Kidney capillary endothelial cell (primary cell): ENCODE results near the gene MYRF.

ENCODE experiments used
- DNase-seq: peaks from one replicate; pipeline ENCODE4 v3.0.0-alpha.2; 2018; ENCODE audit warnings: low spot score

MYRF gene

DNA sequence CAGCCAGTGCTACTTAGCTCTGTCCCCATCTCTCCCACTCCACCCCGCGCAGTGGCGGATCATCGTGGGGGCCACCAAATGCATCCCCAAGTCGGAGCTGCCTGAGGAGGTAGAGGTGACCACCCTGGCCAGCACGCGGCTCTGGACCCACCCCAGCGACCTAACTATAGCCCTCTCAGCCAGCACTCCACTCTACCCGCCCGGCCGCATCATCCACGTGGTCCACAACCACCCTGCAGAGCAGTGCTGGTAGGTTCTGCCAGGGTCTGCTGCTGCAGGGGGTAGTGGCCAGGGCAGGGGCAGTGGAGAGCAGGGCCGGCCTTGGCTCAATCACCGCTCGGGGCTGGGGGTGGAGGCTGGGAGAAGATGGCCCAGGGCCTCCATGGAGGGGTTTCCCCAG, 13.0 kb upstream of the MYRF start:
- DNase-seq: no peak

DNA sequence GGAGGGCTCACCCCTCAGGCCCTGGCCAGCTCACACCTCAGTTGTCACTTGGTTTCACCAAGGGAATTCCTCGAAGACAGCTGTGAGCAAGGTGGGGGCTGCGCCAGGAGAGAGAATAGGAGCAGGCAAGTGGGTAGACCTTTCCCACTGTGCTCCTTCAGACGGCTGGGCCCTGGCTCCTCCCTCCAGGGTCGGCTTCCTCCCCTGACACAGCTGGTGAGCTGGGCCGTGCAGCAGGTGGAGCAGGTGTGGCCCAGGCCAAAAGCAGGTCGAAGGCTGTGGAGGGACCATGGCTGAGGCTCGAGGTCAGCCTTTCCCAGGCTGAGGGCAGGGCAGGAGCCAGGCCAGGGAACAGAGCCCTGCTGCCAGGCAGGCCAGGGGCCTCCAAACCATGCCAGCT, 12.5 kb upstream of the MYRF start:
- DNase-seq: no peak

DNA sequence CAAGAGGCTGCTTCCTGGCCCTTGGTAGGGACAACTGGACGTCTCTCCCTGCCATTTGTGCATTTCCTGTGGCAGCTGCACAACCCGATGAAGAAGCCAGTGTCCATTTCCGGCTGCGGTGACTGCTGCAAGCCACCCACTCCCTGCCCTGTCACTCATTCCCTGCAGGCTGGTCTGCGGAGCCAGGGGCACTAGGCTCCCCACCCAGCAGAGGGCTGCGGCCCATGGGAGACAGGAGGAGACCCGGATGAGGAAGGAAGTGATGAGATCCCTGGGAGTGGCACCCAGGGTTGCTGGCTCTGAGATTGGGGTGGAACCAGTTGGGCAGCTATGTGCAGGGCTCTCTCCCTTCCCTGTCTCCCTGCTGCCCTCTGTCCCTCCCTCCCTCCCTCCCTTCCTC, 10.0 kb upstream of the MYRF start:
- DNase-seq: peak; percentile 50

DNA sequence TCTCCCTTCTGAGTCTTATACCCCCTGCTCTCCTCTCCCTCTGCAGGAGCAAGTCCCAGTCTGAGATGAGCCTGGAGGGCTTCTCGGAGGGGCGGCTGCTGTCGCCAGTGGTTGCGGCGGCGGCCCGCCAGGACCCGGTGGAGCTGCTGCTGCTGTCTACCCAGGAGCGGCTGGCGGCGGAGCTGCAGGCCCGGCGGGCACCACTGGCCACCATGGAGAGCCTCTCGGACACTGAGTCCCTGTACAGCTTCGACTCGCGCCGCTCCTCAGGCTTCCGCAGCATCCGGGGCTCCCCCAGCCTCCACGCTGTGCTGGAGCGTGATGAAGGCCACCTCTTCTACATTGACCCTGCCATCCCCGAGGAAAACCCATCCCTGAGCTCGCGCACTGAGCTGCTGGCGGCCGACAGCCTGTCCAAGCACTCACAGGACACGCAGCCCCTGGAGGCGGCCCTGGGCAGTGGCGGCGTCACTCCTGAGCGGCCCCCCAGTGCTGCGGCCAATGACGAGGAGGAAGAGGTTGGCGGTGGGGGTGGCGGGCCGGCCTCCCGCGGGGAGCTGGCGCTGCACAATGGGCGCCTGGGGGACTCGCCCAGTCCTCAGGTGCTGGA, 8.8 kb upstream of the MYRF start:
- no peak for DNase-seq

DNA sequence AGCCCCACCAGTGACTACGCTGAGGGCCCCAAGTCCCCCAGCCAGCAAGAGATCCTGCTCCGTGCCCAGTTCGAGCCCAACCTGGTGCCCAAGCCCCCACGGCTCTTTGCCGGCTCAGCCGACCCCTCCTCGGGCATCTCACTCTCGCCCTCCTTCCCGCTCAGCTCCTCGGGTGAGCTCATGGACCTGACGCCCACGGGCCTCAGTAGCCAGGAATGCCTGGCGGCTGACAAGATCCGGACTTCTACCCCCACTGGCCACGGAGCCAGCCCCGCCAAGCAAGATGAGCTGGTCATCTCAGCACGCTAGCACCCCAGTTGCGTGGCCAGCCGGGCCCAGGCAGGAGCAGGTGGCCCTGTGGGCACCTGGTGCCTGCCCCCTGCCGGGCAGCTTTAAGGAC, 8.3 kb upstream of the MYRF start:
- no peak for DNase-seq

DNA sequence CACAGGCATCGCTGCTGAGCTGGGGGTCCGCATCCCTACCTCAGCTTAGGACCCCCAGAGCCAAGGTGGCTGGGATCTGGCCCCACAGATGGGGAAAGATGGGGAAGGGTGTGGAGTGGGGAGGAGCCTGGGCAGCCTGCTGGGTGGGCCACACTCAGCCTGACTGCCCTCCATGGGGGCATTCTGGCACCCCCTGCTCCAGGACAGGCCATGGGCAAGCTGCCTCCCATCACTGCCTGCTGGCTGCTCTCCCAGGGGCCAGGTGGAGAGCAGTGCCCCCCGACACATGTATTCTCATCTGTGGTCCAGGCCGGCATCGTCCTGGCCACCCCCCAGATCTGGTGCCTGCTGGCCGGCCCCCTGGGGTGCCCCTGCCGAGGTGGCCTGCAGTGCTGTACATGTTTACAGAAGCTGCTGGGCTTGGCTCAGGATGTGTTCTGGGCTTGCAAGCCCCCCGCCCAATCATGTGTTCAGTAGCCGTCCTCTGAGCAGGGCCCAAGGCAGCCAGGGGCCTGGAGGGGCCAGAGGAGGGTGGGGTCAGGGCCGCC, 7.8 kb upstream of the MYRF start:
- DNase-seq: no peak

DNA sequence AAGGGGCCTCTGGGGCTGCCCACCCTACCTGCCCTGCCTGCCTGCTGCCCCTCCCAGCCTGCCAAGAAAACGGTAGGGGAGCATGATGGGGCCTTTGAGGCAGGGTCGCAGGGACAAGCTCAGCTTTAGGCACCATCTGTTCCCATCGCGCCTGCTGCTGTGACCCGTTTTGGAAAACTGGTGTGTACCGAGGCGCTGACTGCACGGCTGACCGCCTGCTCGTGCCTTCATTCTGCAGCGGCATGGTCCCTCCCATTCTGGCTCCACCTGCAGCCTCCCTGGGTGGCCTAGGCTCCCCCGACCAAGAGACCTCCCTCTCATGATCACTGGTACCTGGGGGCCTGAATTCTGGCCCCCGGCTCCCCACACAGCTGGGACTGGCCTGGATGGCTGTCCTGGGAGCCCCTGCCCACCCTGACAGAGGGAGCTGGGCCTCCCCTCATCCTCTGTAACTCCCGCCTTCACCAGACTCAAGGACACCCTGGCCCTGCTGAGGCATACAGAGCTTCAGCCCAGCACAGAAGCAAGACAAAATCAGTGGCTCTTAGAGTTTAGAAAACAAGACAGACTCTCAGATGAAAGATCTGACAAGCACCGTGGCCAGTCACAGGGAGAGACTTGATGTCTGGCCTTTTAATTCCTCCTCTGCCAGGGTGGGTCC, 6.5 kb upstream of the MYRF start:
- no peak for DNase-seq

DNA sequence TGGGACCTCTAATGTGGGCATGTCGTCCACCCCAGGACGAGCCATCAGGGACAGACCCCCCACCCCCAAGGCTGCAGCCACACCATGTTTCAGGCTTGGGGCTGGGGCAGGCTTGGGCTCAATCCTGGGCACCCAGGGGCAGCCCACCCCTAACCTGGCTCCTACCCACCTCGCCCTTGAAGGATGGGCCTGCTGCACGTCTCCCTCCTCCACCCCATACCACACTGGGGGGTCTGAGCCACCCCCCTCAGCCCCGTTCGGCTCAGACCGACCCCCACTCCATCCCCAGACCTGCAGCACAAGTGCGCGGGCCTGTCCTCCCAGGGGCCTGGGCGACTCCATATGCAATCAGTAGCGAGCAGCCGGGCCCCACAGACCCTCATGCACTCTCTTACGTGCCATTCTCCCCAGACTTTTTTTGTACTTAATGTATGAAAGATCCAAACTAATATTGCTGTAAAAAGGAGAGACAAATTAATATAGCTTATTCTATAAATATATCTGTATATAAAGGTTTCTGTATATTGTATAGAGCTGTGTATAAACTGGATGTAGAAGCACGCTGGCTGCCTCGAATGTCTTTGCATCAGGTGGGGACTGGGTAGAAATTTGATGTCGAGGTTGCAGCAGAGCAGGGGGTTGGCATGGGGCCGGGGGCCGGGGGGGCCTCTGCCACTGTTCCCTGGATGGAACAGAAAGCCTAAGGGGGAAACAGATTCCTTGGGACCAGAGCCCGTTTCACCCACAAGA, 5.8 kb upstream of the MYRF start:
- no peak for DNase-seq

DNA sequence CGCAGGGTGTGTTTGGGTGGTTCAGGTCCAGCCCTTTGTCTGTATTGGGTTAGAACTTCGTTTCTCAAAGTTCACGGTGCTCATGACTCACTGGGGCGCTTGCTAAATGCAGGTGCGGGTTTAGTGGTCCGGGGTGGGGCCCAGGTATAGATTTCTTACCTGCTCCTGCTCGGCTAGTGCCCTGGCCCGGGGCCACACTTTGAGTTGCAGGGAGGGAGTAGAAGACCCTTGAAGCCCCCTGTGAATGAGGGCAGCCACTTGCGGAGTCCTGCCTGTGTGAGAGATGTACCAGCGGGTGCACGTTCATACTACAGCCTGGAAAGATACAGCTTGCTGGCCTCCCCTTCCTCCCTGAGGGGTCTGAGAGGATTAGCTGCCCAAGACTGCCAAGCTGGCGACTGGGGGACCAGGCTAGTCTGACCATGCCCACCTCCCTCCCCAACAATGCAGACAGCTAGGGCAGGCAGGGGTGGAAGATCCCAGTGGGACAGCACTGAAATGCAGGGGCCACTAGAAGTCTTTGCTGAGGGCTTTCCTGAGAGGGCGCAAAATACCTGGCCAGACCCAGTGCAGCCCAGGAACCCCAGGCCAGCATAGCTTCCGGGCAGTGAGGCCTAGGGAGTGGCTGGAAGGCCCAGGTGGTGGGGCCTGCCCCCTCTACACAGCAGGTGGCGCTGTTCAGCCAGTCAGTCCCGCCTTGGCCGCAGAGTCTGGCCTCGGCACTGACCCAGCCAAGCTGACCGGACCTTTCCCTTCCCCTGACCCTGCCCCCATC, 5.1 kb upstream of the MYRF start:
- peak; percentile 70 for DNase-seq

DNA sequence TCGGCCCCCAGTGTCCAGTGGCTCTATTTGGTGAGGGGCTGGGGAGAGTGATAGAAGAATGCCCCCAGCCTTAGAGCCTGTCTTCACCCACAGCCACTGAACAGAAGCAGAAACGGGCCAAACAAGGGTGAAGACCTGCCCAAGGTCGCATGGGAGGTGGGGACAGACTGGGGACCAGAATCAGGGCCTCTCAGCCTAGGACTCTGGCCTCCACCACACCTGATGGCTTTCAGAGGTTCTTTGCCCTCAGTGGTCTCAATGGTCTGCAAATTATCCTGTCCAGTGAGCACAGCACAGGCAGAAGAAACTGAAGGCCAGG, 4.5 kb upstream of the MYRF start:
- DNase-seq: no peak

DNA sequence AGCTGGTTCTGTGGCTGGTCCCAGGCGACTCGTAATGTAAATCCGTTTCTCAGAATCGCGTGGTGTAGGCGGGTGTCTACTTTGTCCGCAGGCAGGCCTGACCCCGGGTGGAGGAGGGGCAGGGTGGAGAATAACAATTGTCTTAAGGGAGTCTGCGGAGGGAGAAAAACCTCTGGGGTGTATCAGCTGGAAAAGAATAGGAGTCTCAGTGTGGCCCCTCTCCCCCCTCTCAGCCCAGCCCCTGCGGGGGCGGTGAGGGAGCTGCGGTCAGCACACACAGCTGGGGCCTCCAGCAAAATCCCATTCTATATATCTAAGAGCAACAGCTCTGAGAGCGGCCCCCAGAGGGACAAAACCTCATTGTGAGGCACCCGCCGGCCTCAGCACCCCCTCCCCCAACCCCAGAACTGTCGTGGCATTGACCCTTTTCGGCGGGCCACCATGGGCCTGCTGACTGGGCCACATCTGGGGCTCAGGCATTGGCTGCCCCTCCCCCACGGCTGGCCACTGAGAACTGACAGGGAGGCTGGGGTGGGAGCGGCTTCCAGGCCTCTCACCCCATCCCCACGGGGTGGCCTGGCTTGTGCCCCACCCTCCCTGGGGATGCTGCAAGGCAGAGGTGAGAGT, 2.7 kb upstream of the MYRF start:
- DNase-seq: no peak

DNA sequence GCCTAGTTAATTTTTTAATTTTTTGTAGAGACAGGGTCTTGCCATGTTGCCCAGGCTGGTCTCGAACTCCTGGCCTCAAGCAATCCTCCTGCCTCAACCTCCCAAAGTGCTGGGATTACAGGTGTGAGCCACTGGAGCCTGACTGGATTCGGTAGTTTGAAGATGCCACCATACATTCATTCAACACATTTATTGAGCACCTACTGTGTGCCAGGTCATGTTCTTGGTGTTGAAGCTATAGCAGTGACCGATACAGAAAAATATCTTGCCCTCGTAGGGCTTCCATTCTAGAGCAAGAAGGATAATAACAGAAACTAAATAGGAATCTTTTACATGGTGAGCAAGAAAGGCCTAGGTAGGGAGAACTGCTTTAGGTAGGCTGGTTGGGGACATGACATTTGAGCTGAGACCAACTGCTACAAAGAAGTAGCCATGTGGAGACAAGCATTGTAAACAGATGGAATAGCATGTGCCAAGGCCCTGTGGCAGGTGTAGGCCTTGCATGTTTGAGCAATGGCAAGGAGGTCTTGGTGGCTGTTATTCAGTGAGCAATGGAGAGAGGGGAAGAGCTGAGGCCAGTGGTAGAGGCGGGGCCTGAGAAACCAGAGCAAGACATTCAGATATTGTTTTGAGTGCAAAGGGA, 1.7 kb upstream of the MYRF start:
- no peak for DNase-seq

DNA sequence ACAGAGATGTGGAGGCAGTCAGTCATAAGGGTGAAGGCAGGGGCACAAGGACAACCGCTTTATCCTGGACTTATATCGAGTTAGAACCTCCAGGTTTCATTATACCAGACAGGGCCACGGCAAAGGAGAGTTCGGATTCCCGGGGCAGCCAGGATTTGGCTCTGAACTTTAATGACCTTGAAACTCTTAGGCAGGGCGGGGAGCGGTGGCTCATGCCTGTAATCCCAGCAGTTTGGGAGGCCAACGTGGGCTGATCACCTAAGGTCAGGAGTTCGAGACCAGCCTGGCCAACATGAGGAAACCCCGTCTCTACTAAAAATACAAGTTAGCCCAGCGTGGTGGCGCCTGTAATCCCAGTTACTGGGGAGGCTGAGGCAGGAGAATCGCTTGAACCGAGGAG, 1.1 kb upstream of the MYRF start:
- DNase-seq: no peak

DNA sequence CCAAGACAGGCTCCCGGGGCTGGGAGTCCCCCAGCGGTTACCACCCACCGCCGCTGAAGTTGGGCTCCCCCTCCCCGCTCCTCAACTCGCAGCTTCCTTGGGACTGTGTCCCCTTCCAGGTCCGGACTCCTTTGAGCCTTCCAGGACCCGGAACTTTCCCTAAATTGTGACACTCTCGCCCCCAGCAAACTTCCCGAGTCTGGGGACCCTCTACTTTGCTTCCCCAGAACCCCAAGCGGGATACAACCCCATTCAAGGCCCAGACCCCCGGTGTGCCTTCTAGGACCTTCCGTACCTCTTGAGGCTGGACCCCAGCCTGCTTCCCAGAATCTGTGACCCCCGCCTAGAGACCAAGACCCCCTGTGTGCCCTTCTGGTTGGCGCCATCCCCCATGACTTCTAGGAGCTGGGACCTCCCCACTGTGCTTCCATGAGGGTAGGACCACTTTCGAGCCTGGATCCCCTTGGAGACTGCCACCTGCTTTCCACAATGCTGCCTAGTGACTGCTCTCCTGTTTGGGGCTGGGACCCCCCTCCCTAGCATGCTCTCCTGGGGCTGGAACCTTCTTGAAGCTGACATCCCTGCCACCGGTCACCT, 587 bp downstream of the MYRF start:
- no peak for DNase-seq

DNA sequence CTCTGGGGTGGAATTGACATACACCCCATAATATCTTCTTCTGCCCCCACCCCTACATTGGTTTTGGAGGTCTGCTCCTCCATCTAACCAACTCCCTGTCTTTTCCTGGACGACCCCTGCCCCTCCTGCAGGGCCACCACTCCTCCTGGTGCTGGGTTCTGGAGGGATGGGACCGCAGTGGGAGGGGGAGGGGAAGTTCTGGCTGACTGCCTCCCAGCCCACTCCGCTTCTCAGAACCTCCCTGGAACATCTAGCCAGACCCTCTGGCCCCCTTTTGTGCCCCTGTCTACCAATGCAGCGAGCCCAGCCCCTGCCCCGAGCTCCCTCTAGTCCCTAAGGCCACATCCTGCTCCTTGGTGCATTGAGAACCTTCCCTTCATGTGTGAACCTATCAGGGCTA, 1.2 kb downstream of the MYRF start:
- DNase-seq: no peak

DNA sequence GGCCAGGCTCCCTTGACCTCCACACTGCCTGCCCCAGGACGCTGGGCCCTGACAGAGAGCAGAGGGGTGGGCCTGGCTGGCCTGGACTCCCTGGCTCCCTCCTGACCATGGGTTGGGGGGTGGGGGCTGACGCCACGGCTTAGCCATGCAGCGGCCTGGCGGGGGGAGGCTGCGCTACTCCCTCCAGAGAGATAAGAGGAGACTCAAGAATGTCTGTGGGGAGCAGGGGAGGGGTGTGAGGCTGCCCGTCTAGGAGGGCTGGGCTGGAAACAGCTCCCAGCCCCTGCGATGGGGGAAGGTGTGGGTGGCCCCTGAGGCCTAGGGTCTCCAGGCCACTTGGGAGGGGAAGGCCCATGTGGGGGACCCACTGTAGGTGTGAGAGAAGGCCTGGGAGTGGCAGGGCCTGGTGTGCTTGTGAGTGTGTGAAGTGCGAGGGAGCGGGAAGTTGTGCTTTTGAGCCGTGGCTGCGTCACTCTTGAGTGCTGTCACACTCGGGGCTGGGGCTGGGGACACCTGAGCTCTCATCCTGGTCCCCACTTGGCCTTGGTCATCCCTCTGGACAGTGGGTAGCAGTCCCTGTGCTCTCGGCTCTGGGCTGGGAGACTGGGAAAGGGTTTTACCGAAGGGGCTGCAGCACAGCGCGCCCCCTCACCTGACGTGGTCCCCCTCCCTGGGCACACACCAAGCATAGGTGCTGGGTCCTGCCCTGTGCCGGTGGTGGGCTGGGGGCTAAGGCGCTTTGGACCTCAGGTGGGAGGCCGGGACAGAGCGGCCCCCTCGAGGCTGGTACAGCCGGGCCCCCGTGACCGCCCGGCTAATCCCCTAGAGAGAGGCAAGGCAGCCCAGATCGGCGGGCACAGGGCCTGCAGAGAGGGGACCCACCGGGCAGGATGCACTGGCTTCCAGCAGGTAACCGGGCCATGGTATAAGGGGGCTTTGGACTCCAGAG, 2.4 kb downstream of the MYRF start:
- no peak for DNase-seq

DNA sequence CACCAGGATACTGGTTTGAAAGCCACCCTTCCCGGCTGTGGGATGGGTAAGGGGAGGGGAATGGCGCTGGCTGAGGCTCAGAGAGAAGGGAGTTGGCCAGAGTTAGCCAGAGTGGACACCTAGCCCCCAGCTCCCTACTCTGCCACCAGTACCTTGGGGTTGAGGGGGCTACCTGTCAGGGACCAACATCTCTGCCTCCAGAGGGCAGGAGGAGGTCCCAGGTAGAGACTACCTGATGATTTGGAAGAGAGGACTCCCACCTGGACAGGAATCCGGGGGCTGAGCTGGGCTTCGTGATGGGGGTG, 3.7 kb downstream of the MYRF start:
- no peak for DNase-seq

DNA sequence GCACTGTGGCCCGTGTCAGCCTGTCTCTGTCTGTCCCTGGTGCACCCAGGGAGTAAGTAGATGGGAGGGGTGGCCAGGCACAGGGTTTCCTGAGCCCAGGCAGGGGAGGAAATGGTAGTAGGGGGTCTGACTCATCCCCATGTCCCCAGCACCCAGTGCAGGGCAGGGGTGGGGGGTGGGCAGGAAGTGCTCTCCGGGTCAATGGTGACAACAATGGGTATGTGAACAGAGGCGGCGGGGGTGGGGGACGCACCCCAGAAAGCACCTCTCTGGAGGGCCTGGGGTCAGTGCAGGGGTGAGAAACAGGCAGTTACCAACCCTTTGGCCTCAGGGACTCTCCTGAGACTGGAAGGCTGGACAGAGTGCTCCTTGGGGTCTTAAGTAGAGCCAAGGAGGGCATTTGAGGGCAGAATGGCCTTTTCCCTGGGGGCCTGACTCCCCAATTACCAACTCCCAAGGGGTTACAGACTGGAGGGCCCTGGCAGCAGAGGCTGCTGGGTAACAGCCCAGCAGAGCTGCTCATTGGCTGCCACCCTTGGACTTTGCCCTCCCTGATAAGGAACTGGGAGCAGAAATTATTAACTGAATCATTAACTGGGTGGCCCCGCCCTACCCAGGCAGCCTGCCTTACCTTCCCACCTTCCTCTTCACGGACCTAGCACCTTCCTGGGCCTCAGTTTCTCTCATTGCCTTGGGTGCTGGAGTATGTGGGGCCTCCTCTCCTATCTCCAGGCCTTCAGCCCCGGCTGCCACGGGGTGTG, 4.2 kb downstream of the MYRF start:
- peak; percentile 76 for DNase-seq

DNA sequence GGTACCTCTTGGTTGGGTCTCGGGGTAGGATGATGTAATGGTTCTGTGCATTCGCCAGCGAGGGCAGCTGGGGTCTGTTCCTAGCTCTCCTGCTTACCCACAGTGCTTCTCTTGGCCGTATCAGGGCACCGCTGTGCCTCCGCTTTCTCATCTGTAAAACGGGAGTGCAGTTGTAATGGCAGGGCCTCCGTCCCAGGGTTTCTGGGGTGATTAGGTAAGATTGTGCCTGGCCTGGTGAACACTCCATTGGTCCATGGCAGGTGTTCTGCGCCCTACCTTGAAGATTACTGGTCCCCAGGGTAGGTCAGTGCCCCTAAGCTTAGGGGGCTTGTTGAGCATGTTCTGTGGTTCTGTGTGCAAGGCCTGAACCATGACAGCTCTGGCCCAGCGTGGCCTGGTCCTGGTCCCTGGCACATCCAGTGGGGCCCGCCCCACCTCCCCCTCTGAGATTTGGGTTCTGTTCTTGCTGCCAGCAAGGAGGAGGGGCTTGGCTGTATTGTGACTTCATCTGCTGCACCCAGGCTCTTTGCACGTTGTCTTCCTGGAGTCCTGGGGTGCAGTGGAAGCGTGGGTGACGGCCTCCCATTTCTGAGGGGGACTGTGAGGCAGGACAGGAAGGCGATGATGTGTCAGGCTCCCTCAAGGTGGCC, 4.9 kb downstream of the MYRF start:
- no peak for DNase-seq
